ENCODE results near the gene VEPH1.
A peak's percentile ranks its signal among the peaks of the same experiment; 100 is the strongest.

The VEPH1 gene

GRCh38 chr3:157508461-157508860, 5.2 kb upstream of the VEPH1 start:
- Histone ChIP-seq H3K9ac (ENCODE audit: low read length in 5 of 5) (no peak overlapping the region), H3K4me1 (ENCODE audit: control insufficient read depth in 5 of 5, insufficient read depth in 5 of 5, low read length in 5 of 5) (no peaks in the 10 kb centered on the region), H3K27ac (ENCODE audit: low read depth, low read length) (no peak overlapping the region)

GRCh38 chr3:157501863-157502262, 1.4 kb downstream of the VEPH1 start:
- Histone ChIP-seq H3K9me3 (ENCODE audit: control insufficient read depth in 5 of 5, low read length in 5 of 5) (peaks cover 0 to 4% (median 0%) of the 10 kb centered on the region in 5 donors), H3K36me3 (ENCODE audit: control insufficient read depth in 5 of 5, insufficient read depth in 5 of 5, low read length in 5 of 5) (no peaks in the 10 kb centered on the region), H3K4me3 (ENCODE audit: low read depth in 1 of 5, low read length in 5 of 5) (no peak overlapping the region), H3K27me3 (ENCODE audit: control insufficient read depth in 5 of 5, insufficient read depth in 4 of 5, low read length in 5 of 5) (peaks cover 0 to 11% (median 6%) of the 10 kb centered on the region in 5 donors), H3K4me1 (ENCODE audit: control insufficient read depth in 5 of 5, insufficient read depth in 5 of 5, low read length in 5 of 5) (peaks cover 0 to 14% (median 12%) of the 10 kb centered on the region in 5 donors), H3K27ac (ENCODE audit: low read depth, low read length) (no peak overlapping the region), H3K9ac (ENCODE audit: low read length in 5 of 5) (no peak overlapping the region)

More at GRCh38 chr3:157508461-157508860, 5.2 kb upstream of the VEPH1 start:
- Histone ChIP-seq H3K27me3 (ENCODE audit: control insufficient read depth in 5 of 5, insufficient read depth in 4 of 5, low read length in 5 of 5) (no peaks in the 10 kb centered on the region), H3K9me3 (ENCODE audit: control insufficient read depth in 5 of 5, low read length in 5 of 5) (peaks cover 0 to 4% (median 0%) of the 10 kb centered on the region in 5 donors), H3K4me3 (ENCODE audit: low read depth in 1 of 5, low read length in 5 of 5) (no peak overlapping the region), H3K36me3 (ENCODE audit: control insufficient read depth in 5 of 5, insufficient read depth in 5 of 5, low read length in 5 of 5) (no peaks in the 10 kb centered on the region)

GRCh38 chr3:157500232-157500631, 3.0 kb downstream of the VEPH1 start:
- H3K9ac ChIP-seq (ENCODE audit: low read length in 5 of 5), result no peak overlapping the region
- H3K27ac ChIP-seq (ENCODE audit: low read depth, low read length), result no peak overlapping the region
- H3K4me3 ChIP-seq (ENCODE audit: low read depth in 1 of 5, low read length in 5 of 5), result peak overlapping the region in 2 of 5 donors; percentile 49 to 59

GRCh38 chr3:157499342-157499963, 3.8 kb downstream of the VEPH1 start:
- H3K4me1 ChIP-seq (ENCODE audit: control insufficient read depth in 5 of 5, insufficient read depth in 5 of 5, low read length in 5 of 5), result peaks cover 0 to 19% (median 12%) of the 10 kb centered on the region in 5 donors
- H3K4me3 ChIP-seq (ENCODE audit: low read depth in 1 of 5, low read length in 5 of 5), result peak overlapping the region; percentile 31 to 59 (median 49)
- no peaks in the 10 kb centered on the region for H3K36me3 ChIP-seq (ENCODE audit: control insufficient read depth in 5 of 5, insufficient read depth in 5 of 5, low read length in 5 of 5)
- H3K9ac ChIP-seq (ENCODE audit: low read length in 5 of 5), result peak overlapping the region in 2 of 5 donors; percentile 2 to 36
- peaks cover 0 to 11% (median 6%) of the 10 kb centered on the region in 5 donors for H3K27me3 ChIP-seq (ENCODE audit: control insufficient read depth in 5 of 5, insufficient read depth in 4 of 5, low read length in 5 of 5)
- no peaks in the 10 kb centered on the region for H3K9me3 ChIP-seq (ENCODE audit: control insufficient read depth in 5 of 5, low read length in 5 of 5)
- H3K27ac ChIP-seq (ENCODE audit: low read depth, low read length), result no peak overlapping the region

More at GRCh38 chr3:157500232-157500631, 3.0 kb downstream of the VEPH1 start:
- Histone ChIP-seq H3K4me1 (ENCODE audit: control insufficient read depth in 5 of 5, insufficient read depth in 5 of 5, low read length in 5 of 5) (peaks cover 0 to 19% (median 12%) of the 10 kb centered on the region in 5 donors), H3K27me3 (ENCODE audit: control insufficient read depth in 5 of 5, insufficient read depth in 4 of 5, low read length in 5 of 5) (peaks cover 0 to 11% (median 6%) of the 10 kb centered on the region in 5 donors), H3K9me3 (ENCODE audit: control insufficient read depth in 5 of 5, low read length in 5 of 5) (no peaks in the 10 kb centered on the region), H3K36me3 (ENCODE audit: control insufficient read depth in 5 of 5, insufficient read depth in 5 of 5, low read length in 5 of 5) (no peaks in the 10 kb centered on the region)

- Histone ChIP-seq H3K27ac (ENCODE audit: low read depth, low read length) (no peak overlapping the region), H3K4me3 (ENCODE audit: low read depth in 1 of 5, low read length in 5 of 5) (no peak overlapping the region), H3K9me3 (ENCODE audit: control insufficient read depth in 5 of 5, low read length in 5 of 5) (no peaks in the 10 kb centered on the region)
Measured at GRCh38 chr3:157498371-157498770, 4.8 kb downstream of the VEPH1 start.

GRCh38 chr3:157495846-157496245, 7.4 kb downstream of the VEPH1 start:
- peaks cover 0 to 19% (median 12%) of the 10 kb centered on the region in 5 donors for H3K4me1 ChIP-seq (ENCODE audit: control insufficient read depth in 5 of 5, insufficient read depth in 5 of 5, low read length in 5 of 5)
- no peak overlapping the region for H3K27ac ChIP-seq (ENCODE audit: low read depth, low read length)
- H3K9ac ChIP-seq (ENCODE audit: low read length in 5 of 5), result no peak overlapping the region
- H3K36me3 ChIP-seq (ENCODE audit: control insufficient read depth in 5 of 5, insufficient read depth in 5 of 5, low read length in 5 of 5), result no peaks in the 10 kb centered on the region
- H3K27me3 ChIP-seq (ENCODE audit: control insufficient read depth in 5 of 5, insufficient read depth in 4 of 5, low read length in 5 of 5), result peaks cover 0 to 11% (median 2%) of the 10 kb centered on the region in 5 donors
- H3K4me3 ChIP-seq (ENCODE audit: low read depth in 1 of 5, low read length in 5 of 5), result no peak overlapping the region
- H3K9me3 ChIP-seq (ENCODE audit: control insufficient read depth in 5 of 5, low read length in 5 of 5), result no peaks in the 10 kb centered on the region

More at GRCh38 chr3:157498371-157498770, 4.8 kb downstream of the VEPH1 start:
- H3K4me1 ChIP-seq (ENCODE audit: control insufficient read depth in 5 of 5, insufficient read depth in 5 of 5, low read length in 5 of 5), result peaks cover 0 to 19% (median 12%) of the 10 kb centered on the region in 5 donors
- no peak overlapping the region for H3K9ac ChIP-seq (ENCODE audit: low read length in 5 of 5)
- H3K27me3 ChIP-seq (ENCODE audit: control insufficient read depth in 5 of 5, insufficient read depth in 4 of 5, low read length in 5 of 5), result peaks cover 0 to 11% (median 6%) of the 10 kb centered on the region in 5 donors
- no peaks in the 10 kb centered on the region for H3K36me3 ChIP-seq (ENCODE audit: control insufficient read depth in 5 of 5, insufficient read depth in 5 of 5, low read length in 5 of 5)

GRCh38 chr3:157494581-157495281, 8.5 kb downstream of the VEPH1 start:
- H3K4me3 ChIP-seq (ENCODE audit: low read depth in 1 of 5, low read length in 5 of 5), result no peak overlapping the region
- no peak overlapping the region for H3K9ac ChIP-seq (ENCODE audit: low read length in 5 of 5)
- H3K36me3 ChIP-seq (ENCODE audit: control insufficient read depth in 5 of 5, insufficient read depth in 5 of 5, low read length in 5 of 5), result no peaks in the 10 kb centered on the region
- peaks cover 0 to 5% (median 0%) of the 10 kb centered on the region in 5 donors for H3K27me3 ChIP-seq (ENCODE audit: control insufficient read depth in 5 of 5, insufficient read depth in 4 of 5, low read length in 5 of 5)
- H3K4me1 ChIP-seq (ENCODE audit: control insufficient read depth in 5 of 5, insufficient read depth in 5 of 5, low read length in 5 of 5), result peaks cover 0 to 12% (median 7%) of the 10 kb centered on the region in 5 donors
- no peak overlapping the region for H3K27ac ChIP-seq (ENCODE audit: low read depth, low read length)
- no peaks in the 10 kb centered on the region for H3K9me3 ChIP-seq (ENCODE audit: control insufficient read depth in 5 of 5, low read length in 5 of 5)

GRCh38 chr3:157493627-157494550, 9.3 kb downstream of the VEPH1 start:
- no peak overlapping the region for H3K27ac ChIP-seq (ENCODE audit: low read depth, low read length)
- H3K4me1 ChIP-seq (ENCODE audit: control insufficient read depth in 5 of 5, insufficient read depth in 5 of 5, low read length in 5 of 5), result peaks cover 0 to 6% (median 0%) of the 10 kb centered on the region in 5 donors
- no peaks in the 10 kb centered on the region for H3K36me3 ChIP-seq (ENCODE audit: control insufficient read depth in 5 of 5, insufficient read depth in 5 of 5, low read length in 5 of 5)
- H3K4me3 ChIP-seq (ENCODE audit: low read depth in 1 of 5, low read length in 5 of 5), result no peak overlapping the region
- no peaks in the 10 kb centered on the region for H3K9me3 ChIP-seq (ENCODE audit: control insufficient read depth in 5 of 5, low read length in 5 of 5)
- H3K27me3 ChIP-seq (ENCODE audit: control insufficient read depth in 5 of 5, insufficient read depth in 4 of 5, low read length in 5 of 5), result no peaks in the 10 kb centered on the region
- no peak overlapping the region for H3K9ac ChIP-seq (ENCODE audit: low read length in 5 of 5)

GRCh38 chr3:157491136-157491535, 12.1 kb downstream of the VEPH1 start:
- peaks cover 0 to 7% (median 0%) of the 10 kb centered on the region in 5 donors for H3K4me1 ChIP-seq (ENCODE audit: control insufficient read depth in 5 of 5, insufficient read depth in 5 of 5, low read length in 5 of 5)
- no peaks in the 10 kb centered on the region for H3K36me3 ChIP-seq (ENCODE audit: control insufficient read depth in 5 of 5, insufficient read depth in 5 of 5, low read length in 5 of 5)
- H3K9ac ChIP-seq (ENCODE audit: low read length in 5 of 5), result no peak overlapping the region
- no peaks in the 10 kb centered on the region for H3K9me3 ChIP-seq (ENCODE audit: control insufficient read depth in 5 of 5, low read length in 5 of 5)
- H3K27ac ChIP-seq (ENCODE audit: low read depth, low read length), result no peak overlapping the region
- no peak overlapping the region for H3K4me3 ChIP-seq (ENCODE audit: low read depth in 1 of 5, low read length in 5 of 5)
- H3K27me3 ChIP-seq (ENCODE audit: control insufficient read depth in 5 of 5, insufficient read depth in 4 of 5, low read length in 5 of 5), result no peaks in the 10 kb centered on the region
